Kidney tubule cell (primary cell): ENCODE results near the gene HSD3B2.
"Not testable (repeated sequence)": the region's sequence is repeated elsewhere in the genome, so short reads cannot be mapped to it uniquely, and the experiment has no call there.

Experiments used
- DNase-seq: peaks from one replicate; pipeline ENCODE4 v3.0.0-alpha.2; 2018; ENCODE audit warnings: low spot score

The HSD3B2 gene

GRCh38 chr1:119414950-119415349, at the start of gene HSD3B2:
TSS of gene HSD3B2 (plus strand) at chr1:119415150. CDS start at chr1:119415420, 270 bp downstream.
- DNase-seq = no peak

DNA sequence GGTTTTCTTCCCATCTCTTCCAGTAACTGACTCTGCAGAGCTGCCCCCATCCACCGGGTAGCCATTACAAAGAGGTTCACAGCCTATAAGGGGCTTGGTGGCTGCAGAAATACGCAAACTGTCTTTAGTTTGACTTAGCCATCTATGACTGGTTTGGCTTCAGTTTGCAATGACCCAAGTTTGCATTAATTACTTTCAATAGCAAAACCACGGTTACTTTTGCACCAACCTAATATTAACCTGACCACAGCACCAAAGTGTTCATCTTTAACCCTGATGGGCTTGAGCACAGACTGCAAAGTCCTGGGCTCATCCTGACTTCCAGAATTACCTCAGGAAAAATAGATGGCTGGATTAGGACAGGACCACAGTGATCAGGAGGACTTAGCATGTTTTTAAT, 48.5 kb upstream of the HSD3B2 start:
- no peak for DNase-seq

DNA sequence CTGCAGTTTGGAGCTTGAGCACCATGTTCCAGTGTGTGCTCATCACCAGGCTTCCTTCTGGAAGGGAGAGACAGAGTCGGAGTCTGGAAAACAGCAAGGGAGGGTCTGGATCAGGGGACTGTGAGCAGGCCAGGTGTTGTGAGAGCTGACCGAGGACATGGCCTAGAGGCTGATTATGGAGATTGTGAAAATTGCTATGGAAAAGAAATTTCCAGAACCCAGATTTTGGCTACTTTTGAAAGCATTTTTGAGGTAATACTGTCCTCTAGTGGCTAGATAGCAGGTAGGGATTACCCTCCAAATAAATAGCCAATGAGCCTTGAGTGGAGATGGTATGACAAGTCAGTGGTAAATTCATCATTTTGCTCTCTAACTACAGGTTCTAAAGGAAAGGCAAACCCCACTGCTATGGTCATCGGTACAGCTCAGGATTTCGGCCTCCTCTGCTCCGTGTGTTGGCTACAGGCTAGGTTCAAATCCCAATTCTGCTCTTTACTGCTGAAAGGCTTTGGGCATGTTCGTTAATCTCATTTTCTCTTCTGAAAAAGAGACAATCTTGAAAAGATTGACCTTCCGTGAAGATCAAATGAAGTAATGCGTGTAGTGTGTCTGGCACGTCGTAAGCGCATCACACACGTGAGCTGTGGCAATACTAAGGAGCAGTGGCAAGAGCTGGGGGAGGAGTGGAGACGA, 47.4 kb upstream of the HSD3B2 start:
- DNase-seq = peak; percentile 60

- DNase-seq = peak; percentile 35
Observed at GRCh38 chr1:119368554-119368953, 46.4 kb upstream of the HSD3B2 start, which contains the start of gene HAO2. TSS of gene HAO2 (plus strand) at chr1:119368785. CDS start at chr1:119381086, 12,301 bp downstream.

GRCh38 chr1:119370748-119371147, 44.2 kb upstream of the HSD3B2 start:
- DNase-seq = no peak

GRCh38 chr1:119371815-119372214, 43.1 kb upstream of the HSD3B2 start:
- no peak for DNase-seq

GRCh38 chr1:119372503-119373086, 42.4 kb upstream of the HSD3B2 start:
- peak; percentile 42 for DNase-seq

- DNase-seq = peak; percentile 50
Observed at GRCh38 chr1:119373465-119373864, 41.5 kb upstream of the HSD3B2 start.

- DNase-seq = no peak
Observed at GRCh38 chr1:119374208-119374874, 40.6 kb upstream of the HSD3B2 start.

- DNase-seq = no peak
Observed at GRCh38 chr1:119375366-119375765, 39.6 kb upstream of the HSD3B2 start.

DNA sequence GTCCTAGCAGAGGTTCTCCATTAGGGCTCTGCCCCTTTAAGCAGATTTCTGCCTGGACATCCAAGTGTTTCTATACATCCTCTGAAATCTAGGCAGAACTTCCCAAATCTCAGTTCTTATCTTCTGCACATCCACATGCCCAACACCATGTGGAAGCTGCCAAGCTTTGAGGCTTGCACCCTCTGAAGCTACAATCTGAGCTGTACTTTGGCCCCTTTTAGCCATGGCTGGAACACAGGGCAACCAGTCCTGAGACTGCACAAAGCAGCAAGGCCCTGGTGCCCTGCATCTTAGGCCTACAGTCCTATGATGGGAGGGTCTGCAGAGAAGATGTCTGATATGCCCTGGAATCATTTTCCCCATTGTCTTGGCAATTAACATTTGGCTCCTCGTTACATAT, 38.4 kb upstream of the HSD3B2 start:
- no peak for DNase-seq

- not testable (repeated sequence) for DNase-seq
Observed at GRCh38 chr1:119377594-119377993, 37.4 kb upstream of the HSD3B2 start.

DNA sequence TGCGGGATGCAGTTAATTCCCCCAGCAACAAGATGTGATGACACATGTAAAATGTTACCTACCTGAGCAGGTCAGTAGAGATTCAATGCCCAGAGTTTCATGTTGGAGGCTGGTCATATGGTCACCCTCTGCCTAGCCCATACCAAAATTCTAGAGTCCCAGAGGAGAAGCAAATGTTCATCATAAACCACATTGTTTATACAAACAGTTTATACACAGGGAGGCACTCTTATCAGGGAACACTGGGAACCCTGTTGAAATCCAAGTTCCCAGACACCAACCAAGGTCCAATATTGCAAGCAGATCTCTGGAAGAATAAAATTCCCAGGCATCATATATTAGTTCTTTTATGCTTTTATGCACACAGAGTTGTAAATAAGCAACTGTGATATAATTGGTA, 35.8 kb upstream of the HSD3B2 start:
- no peak for DNase-seq

DNA sequence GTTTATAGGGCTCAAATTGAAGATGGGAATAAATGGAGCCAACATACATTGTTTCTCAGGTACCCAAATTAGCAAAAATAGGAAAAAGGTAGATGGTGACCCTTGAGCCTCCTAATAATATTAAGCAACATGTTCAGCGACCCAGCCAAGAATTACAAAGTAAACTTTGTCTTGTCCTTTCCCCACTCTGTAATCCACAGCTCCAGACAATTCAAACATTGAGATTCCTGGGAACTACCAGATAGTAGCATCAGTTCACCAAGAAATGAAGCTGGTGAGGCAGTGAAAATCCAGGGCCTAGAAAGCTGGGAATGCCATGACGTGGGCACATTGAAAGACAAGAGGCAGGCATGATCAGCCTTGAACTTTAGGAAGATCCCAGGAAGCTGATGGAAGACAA, 34.6 kb upstream of the HSD3B2 start:
- DNase-seq = no peak

GRCh38 chr1:119380983-119381662, 33.8 kb upstream of the HSD3B2 start:
- no peak for DNase-seq

- no peak for DNase-seq
Observed at GRCh38 chr1:119384591-119384990, 30.4 kb upstream of the HSD3B2 start.

GRCh38 chr1:119385650-119386049, 29.3 kb upstream of the HSD3B2 start:
- DNase-seq = no peak

DNA sequence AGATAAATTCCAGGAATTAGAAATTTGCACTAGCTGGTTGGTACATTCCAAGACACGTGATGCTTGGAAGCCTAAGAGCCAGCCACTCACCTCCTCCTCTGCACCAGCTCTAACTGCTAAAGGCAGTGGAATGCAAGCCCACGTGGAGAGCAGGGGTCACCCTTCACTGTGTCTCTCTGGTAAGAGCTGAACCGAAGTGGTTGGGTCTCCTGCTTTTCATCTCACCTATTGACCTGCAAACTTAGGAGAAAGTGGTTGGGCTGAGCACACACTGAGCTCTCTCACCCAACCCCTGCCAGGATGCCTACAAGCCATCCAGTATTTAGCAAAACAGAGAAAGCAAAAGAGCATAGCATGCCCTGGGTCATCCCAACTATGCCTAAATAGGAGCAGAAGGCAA, 27.1 kb upstream of the HSD3B2 start:
- DNase-seq = no peak

DNA sequence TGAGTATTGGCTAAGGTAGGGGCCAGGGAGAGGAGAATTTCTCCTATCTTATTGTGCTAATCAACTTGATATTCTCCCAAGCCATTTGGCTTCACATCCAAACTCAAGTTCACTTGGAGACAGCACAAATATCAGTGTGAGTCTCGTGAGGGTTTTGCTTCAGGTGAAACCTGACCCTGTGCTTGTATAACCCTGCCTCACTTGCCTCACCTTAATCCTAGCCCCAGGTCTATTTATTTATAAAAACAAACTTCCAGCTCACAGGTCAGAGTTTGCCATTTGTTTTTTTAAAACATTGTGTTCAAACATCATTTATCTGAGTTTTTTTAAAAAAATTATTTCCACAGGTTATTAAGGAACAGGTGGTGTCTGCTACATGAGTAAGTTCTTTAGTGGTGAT, 26.5 kb upstream of the HSD3B2 start:
- no peak for DNase-seq

GRCh38 chr1:119390526-119390925, 24.4 kb upstream of the HSD3B2 start:
- DNase-seq = no peak

DNA sequence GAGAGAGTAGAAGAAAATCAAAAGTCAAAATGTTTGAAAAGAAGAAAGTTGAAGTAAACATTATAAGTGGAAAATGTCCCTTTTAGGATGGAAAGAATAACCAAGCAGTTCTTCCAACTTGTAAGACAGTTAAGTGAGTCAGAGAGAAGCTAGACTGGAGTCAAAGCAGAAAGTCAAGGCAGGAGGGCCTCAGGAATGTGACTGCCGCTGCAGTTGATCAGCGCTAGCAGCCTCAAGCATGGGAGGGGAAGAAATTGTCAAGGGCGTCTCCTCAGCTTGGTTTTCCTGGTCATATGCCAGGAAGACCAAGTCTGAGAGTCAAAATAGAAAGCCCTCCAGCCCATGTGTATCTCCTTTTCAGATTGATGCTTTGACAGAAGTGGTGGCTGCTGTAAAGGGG, 23.2 kb upstream of the HSD3B2 start:
- peak; percentile 5 for DNase-seq

DNA sequence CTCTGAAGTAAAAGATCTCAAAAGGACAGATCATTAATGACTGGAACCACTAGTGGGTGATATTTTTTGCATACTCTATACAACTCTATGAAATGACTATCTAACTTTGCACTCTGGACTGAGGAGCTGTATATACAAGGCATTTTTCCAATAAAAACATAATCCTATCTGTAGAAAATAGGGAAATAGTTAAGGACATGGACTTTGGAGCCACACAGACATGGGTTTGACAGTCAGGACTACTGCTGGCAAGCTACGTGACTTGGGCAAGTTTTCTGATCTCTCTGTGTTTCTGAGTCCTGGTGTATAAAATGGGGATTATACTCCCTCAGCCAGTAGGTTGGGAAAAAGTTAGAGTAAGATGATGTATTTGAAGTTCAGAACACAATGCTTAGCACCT, 20.9 kb upstream of the HSD3B2 start:
- DNase-seq = no peak

- DNase-seq = no peak
Observed at GRCh38 chr1:119396982-119397381, 18.0 kb upstream of the HSD3B2 start.
